Naive thymus-derived CD4-positive, alpha-beta T cell (primary cell): Measurements from ENCODE around the gene FASTKD3. TPM values are rescaled to one million over a fixed set of nuclear protein-coding genes. Genes with fewer than 3 reads are reported as not detected.

Experiments used
- ATAC-seq: fragments of 150-1000 bp; cut with Tn5 transposase; 2 replicates; pipeline ENCODE4 v1.10.0; 2021; ENCODE audit warnings: mild to moderate bottlenecking, moderate library complexity
- CTCF ChIA-PET: fragments of 350-600 bp; sonication (Branson Sonifier 250); formaldehyde crosslinking; loops from one replicate; lab custom pipeline; 2021; ENCODE audit warnings: antibody characterized with exemption; lab: Charles Lee
- POLR2A ChIA-PET: fragments of 350-600 bp; sonication (Branson Sonifier 250); formaldehyde crosslinking; loops from one replicate; lab custom pipeline; 2021; ENCODE audit warnings: antibody characterized with exemption, inconsistent platforms; lab: Charles Lee
- DNase-seq, 9 donors: peaks; one replicate each; pipeline versions ENCODE4 v3.0.0 to v3.0.0-alpha.2; 2020 to 2022; ENCODE audit warnings: mixed read lengths in 1 of 9
- H3K27ac ChIP-seq: one replicate; pipeline ENCODE4 v1.7.0; 2013; ENCODE audit warnings: mild to moderate bottlenecking, low read depth, low read length, moderate library complexity
- H3K27me3 ChIP-seq, 2 donors: one replicate each; pipeline ENCODE4 v1.7.0; 2013; ENCODE audit warnings: low read length in 2 of 2, mild to moderate bottlenecking in 2 of 2, moderate library complexity in 2 of 2; ENCODE audit not compliant: control insufficient read depth in 2 of 2, insufficient read depth in 2 of 2
- H3K36me3 ChIP-seq, 3 experiments: 1 replicate in 2 of 3; 2 replicates in 1 of 3; pipeline ENCODE4 v1.7.0; 2013; ENCODE audit warnings: low read length in 3 of 3, mild to moderate bottlenecking in 3 of 3, moderate library complexity in 1 of 3; ENCODE audit not compliant: insufficient read depth in 3 of 3, control insufficient read depth in 2 of 3
- H3K4me1 ChIP-seq, 2 donors: one replicate each; pipeline ENCODE4 v1.7.0; 2013; ENCODE audit warnings: low read length in 2 of 2, mild to moderate bottlenecking in 2 of 2, moderate library complexity in 1 of 2; ENCODE audit not compliant: control insufficient read depth in 2 of 2, insufficient read depth in 2 of 2
- H3K4me3 ChIP-seq: 2 replicates; pipeline ENCODE4 v1.7.0; 2013; ENCODE audit warnings: mild to moderate bottlenecking, low read length
- H3K9me3 ChIP-seq, 3 experiments: 1 replicate in 2 of 3; 2 replicates in 1 of 3; pipeline ENCODE4 v1.7.0; 2013; ENCODE audit warnings: low read length in 3 of 3; ENCODE audit not compliant: control insufficient read depth in 2 of 3
- H3K27ac Mint-ChIP-seq, 9 donors: one replicate each; pipeline ENCODE4 v1.8.0; 2020 to 2022; ENCODE audit warnings: mixed read lengths in 9 of 9, mild to moderate bottlenecking in 8 of 9, moderate library complexity in 5 of 9, inconsistent platforms in 2 of 9
- H3K27me3 Mint-ChIP-seq, 5 donors: one replicate each; pipeline ENCODE4 v1.8.0; 2021 to 2022; ENCODE audit warnings: mixed read lengths in 5 of 5, mild to moderate bottlenecking in 1 of 5
- H3K36me3 Mint-ChIP-seq, 5 donors: one replicate each; pipeline ENCODE4 v1.8.0; 2020 to 2022; ENCODE audit warnings: mixed read lengths in 5 of 5, mild to moderate bottlenecking in 3 of 5, inconsistent platforms in 1 of 5
- H3K4me1 Mint-ChIP-seq, 7 donors: one replicate each; pipeline ENCODE4 v1.8.0; 2020 to 2022; ENCODE audit warnings: mixed read lengths in 7 of 7, mild to moderate bottlenecking in 3 of 7, inconsistent platforms in 1 of 7
- H3K4me3 Mint-ChIP-seq, 10 donors: one replicate each; pipeline ENCODE4 v1.8.0; 2020 to 2022; ENCODE audit warnings: mild to moderate bottlenecking in 10 of 10, mixed read lengths in 10 of 10, moderate library complexity in 6 of 10, inconsistent platforms in 2 of 10
- H3K9me3 Mint-ChIP-seq, 11 donors: one replicate each; pipeline ENCODE4 v1.8.0; 2020 to 2022; ENCODE audit warnings: mixed read lengths in 11 of 11, mild to moderate bottlenecking in 4 of 11, inconsistent platforms in 1 of 11, moderate library complexity in 1 of 11
- intact Hi-C, 2 donors: fragments of 100-400 bp; cut with micrococcal nuclease; formaldehyde crosslinking; loops; one replicate each; pipeline ENCODE4 v1.15.1; 2023
- polyA plus RNA-seq, 2 donors: library from polyadenylated mRNA; unstranded; fragments of 300-500 nt; fragmentation: Illumina TruSeq; gene quantifications; one replicate each; pipeline ENCODE4 v1.2.3, GENCODE V29; 2021
- total RNA-seq, 6 experiments: library from RNA in 5 of 6; stranded (reverse) in 5 of 6; gene quantifications; 1 replicate in 5 of 6; 2 replicates in 1 of 6; pipeline ENCODE4 v1.2.3 and lab custom pipeline; 2021 to 2026

Gene FASTKD3
- total and polyA plus RNA-seq, 7 experiments from 2014 or later, result 4.2 to 15.3 (median 10.0) TPM

GRCh38 chr5:7811715-7812114, 57.1 kb downstream of the FASTKD3 start:
- Histone ChIP-seq H3K27ac (no peak overlapping the region), H3K27me3 (no peaks in the 10 kb centered on the region), H3K9me3 (no peaks in the 10 kb centered on the region), H3K4me3 (no peak overlapping the region), H3K4me1 (no peaks in the 10 kb centered on the region), H3K36me3 (no peaks in the 10 kb centered on the region)
- Mint-ChIP-seq H3K27ac (no peak overlapping the region), H3K36me3 (no peaks in the 10 kb centered on the region), H3K4me3 (no peak overlapping the region), H3K27me3 (peaks cover 9 to 48% (median 42%) of the 10 kb centered on the region in 5 donors), H3K4me1 (peaks cover 0 to 6% (median 0%) of the 10 kb centered on the region in 7 donors), H3K9me3 (peaks cover 0 to 4% (median 0%) of the 10 kb centered on the region in 11 donors)
- POLR2A ChIA-PET, result no interaction called here
- no peak for ATAC-seq
- CTCF ChIA-PET, result no interaction called here
- intact Hi-C loops, result no loop called here
- DNase-seq, result no peak

Other genes with a start within 250 kb of the FASTKD3 start
- gene CFAP90, start 17.9 kb downstream of the FASTKD3 start, total RNA-seq, result not detected
- under 1 TPM in 1 of 2 donors, not detected in 1; 0.07 TPM for gene CFAP90, start 17.9 kb downstream of the FASTKD3 start, polyA plus RNA-seq
- gene MTRR, start 117 bp upstream of the FASTKD3 start, total RNA-seq, result 10 to 100 TPM; 65.7 to 83.2 (median 70.2) TPM
- gene MTRR, start 117 bp upstream of the FASTKD3 start, polyA plus RNA-seq, result 10 to 100 TPM; 35.5 to 36.0 TPM